Measurements from ENCODE around the gene STK10.

- no peak for TF ChIP-seq RAD21 (conservative IDR thresholded peaks at IDR 0.05 in 1 of 2, IDR thresholded peaks at IDR 0.05 in 1 of 2)
- TF ChIP-seq CBX8 (IDR thresholded peaks at IDR 0.05): no peak
- TF ChIP-seq, protein P1, sequence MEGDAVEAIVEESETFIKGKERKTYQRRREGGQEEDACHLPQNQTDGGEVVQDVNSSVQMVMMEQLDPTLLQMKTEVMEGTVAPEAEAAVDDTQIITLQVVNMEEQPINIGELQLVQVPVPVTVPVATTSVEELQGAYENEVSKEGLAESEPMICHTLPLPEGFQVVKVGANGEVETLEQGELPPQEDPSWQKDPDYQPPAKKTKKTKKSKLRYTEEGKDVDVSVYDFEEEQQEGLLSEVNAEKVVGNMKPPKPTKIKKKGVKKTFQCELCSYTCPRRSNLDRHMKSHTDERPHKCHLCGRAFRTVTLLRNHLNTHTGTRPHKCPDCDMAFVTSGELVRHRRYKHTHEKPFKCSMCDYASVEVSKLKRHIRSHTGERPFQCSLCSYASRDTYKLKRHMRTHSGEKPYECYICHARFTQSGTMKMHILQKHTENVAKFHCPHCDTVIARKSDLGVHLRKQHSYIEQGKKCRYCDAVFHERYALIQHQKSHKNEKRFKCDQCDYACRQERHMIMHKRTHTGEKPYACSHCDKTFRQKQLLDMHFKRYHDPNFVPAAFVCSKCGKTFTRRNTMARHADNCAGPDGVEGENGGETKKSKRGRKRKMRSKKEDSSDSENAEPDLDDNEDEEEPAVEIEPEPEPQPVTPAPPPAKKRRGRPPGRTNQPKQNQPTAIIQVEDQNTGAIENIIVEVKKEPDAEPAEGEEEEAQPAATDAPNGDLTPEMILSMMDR (IDR thresholded peaks at IDR 0.05): no peak
- TF ChIP-seq POLR2A (IDR thresholded peaks at IDR 0.05; ENCODE audit: low read length): no peak
- TF ChIP-seq HMGXB4 (CRISPR knock-in tag; IDR thresholded peaks at IDR 0.05; ENCODE audit: borderline replicate concordance): no peak
- TF ChIP-seq, protein P2, sequence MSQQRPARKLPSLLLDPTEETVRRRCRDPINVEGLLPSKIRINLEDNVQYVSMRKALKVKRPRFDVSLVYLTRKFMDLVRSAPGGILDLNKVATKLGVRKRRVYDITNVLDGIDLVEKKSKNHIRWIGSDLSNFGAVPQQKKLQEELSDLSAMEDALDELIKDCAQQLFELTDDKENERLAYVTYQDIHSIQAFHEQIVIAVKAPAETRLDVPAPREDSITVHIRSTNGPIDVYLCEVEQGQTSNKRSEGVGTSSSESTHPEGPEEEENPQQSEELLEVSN (IDR thresholded peaks at IDR 0.05; ENCODE audit: borderline replicate concordance, low read depth): no peak
- no peak for TF ChIP-seq SREBF2 (IDR thresholded peaks at IDR 0.05)
Measured at GRCh38 chr5:172209714-172210113, 21.7 kb upstream of the STK10 start.
